ENCODE measurements around the gene PRR23E.

PRR23E gene

GRCh38 chr3:127192576-127193232 lies at the start of gene PRR23E:
Gene PRR23E, plus strand, starts transcription at chr3:127193131. Its CDS starts 3,555 bp downstream, at chr3:127196686.
- TF ChIP-seq CTCF (IDR thresholded peaks at IDR 0.05) = no peak

GRCh38 chr3:127143172-127143571 lies 49.8 kb upstream of the PRR23E start:
- no peak for TF ChIP-seq CTCF (IDR thresholded peaks at IDR 0.05)

GRCh38 chr3:127144631-127145030 lies 48.3 kb upstream of the PRR23E start:
- TF ChIP-seq CTCF (IDR thresholded peaks at IDR 0.05) = no peak

- TF ChIP-seq CTCF (IDR thresholded peaks at IDR 0.05) = no peak
Measured at GRCh38 chr3:127145266-127145665, 47.7 kb upstream of the PRR23E start.

GRCh38 chr3:127147291-127147885 lies 45.5 kb upstream of the PRR23E start:
- no peak for TF ChIP-seq CTCF (IDR thresholded peaks at IDR 0.05)

GRCh38 chr3:127149621-127150310 lies 43.2 kb upstream of the PRR23E start:
- no peak for TF ChIP-seq CTCF (IDR thresholded peaks at IDR 0.05)

- no peak for TF ChIP-seq CTCF (IDR thresholded peaks at IDR 0.05)
Measured at GRCh38 chr3:127150513-127151250, 42.2 kb upstream of the PRR23E start.

All from LNCAP (cell line).